Stimulated activated CD8-positive, alpha-beta memory T cell treated with anti-CD3 and anti-CD28 coated beads, Interleukin-4, amount 100 ng/mL, for 24 hours (primary cell): ENCODE data around the gene KDM4B.
"Not testable (repeated sequence)": the region's sequence is repeated elsewhere in the genome, so short reads cannot be mapped to it uniquely, and the experiment has no call there.

Source experiments
- DNase-seq: peaks from one replicate; pipeline ENCODE4 v3.0.0-alpha.2; 2020; ENCODE audit warnings: low read depth

KDM4B gene

DNA sequence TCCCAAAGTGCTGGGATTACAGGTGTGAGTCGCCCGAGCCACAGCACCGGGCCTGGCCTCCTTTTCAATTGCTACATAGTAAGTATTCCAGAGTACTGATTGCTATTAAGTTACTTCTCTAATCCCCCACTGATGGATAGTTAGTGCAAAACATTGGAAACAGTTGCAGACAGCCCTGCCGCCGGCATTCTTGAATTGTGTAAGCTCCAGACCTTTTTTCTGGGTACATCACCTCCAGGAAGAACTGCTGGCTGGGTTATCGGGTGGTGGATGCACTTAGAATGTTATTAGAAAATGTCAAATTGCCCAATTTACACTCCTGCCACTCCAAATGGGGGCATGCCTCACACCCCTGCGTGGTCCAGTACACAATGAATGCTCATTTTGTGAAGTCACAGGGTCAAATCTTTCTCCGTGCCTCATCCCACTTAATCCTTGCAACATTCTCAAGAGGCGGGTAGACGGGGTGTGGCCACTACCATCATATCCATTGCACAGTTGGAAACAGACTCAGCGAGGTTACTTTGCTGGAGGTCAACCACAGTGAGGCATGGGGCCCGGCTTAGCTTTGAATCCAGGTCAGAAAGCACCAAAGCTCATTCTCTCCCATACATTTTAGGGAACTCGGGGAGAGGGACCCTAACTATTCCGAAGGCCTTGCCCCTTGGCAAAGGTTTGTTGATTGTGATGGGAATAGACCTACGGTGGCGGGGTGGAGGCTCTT is 1.0 kb upstream of the KDM4B start:
- DNase-seq, result no peak

GRCh38 chr19:4969292-4969771 is 419 bp downstream of the KDM4B start:
- no peak for DNase-seq

DNA sequence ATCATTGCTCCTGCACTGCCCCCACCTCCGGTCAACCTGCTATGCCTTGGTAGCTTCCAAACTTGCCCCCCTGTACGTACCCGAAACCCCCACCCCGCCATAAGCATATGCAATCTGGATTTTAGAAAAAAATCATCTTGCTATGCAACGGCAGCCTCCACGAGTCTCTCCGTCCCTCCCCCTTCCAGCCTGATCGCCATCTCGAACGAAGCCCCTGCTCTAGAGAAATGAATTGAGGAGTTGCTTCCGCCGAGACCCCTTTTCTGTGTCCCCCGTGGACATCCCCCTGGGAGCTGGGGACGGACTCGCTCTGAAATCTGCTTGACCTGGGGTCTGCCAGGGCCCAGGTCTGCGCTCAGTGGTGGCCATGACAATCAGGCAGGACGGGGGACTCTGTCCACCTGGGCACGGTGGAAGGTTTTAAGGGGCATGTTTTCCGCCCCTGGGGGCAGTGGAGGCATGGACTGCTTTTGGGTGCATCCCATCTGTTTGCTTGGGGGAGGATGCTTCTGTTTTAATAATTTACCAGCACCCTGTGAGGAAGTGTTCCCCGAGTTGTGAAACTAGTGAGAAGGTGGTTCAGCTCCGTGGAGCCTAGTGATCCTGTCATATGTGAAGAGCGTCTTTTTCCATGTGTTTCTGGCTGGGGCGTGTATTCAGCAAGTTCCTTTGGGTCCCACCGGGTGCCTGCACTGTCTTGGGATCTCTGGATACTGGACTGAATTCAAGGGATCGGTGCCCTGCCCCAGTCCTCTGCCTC is 1.0 kb downstream of the KDM4B start:
- DNase-seq, result no peak

DNA sequence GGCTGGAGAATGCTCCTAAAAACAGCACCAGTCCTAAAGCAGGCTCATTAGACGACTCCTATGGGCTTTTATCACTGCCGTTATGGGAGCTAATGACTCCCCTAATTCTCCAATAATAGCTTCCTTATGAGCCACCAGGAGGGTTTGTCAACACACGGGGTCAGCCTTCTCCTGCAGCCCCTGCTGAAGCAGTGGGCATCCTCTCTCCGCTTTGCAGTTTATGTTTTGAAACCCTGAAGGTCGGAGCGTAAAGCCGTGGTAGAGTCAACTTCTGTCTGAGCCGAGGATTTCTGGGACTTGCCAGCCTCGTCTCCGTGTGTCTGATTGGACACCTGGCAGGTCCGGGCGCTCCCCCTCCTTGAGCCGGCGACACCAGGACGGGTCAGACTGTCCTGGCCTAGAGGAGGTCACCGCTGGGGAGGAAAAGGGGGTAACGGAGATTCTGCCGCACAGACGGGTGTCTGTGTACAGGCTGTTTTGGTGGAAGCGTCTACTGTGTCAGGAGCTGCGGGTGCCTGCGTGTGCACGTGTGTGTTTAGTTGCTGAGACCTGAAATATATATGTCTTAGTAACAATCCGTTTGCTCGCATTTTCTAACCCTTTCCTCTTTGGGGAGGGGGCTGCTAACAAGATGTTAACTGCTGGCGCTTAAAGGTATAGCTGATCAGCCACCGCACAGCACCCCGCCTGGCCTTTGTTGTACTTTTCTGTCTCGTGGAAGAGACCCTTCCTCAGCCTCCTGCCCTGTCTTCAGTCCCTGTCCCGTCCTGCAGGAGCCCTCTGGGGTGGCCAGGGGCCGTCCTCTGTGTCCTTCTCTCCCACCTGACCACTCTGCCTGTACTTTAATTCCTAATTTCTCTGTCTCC is 1.9 kb downstream of the KDM4B start:
- no peak for DNase-seq

DNA sequence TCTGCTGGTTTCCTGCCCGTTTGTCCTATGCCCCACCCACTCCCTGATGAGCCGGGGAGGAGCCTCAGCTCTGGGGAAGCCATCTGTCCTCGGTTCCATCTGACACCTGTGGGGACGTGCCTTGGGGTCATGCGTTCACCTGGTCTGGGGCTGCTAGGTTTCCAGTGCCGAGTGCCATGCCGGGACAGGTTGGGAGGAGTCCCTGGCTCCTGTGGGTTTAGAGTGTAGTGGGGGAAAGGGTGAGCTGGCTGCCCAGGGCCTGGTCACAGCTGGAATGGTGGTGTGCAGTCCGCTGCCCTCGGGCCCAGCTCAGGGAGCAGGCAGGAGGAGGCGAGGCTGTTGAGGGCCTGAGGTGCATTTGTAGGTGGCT is 2.5 kb downstream of the KDM4B start:
- DNase-seq, result no peak

DNA sequence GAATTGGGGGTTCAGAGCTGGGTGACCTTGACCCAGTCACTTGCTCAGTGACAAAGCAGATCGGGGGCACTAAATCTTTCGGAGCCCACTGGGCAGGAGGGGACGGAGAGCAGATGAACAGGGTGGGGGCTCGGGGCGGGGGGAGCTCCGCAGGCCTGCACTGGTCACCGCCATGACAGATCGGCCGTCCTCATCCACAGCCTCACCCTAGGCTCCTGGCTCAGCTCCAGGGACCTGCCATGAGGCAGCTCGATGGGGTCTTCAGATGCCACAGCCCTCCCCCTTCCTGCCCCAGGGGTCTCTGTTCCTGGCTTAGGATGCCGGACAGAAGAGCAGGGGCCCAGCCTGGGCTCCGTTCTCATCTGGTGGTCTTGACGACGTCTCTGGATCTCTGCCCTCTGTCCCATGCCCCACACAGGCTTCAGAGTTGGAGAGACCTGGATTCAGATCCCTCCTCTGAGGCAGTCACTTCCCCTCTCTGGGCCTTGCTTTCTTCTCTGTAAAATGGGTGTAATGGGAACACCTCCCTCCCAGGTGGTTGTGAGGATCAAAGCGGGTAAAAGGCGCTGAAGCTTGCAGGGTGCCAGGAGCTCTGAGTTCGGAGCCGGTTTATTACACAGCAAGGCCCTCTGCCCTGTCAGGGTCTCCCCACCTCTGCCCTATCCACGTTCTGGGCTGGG is 3.0 kb downstream of the KDM4B start:
- DNase-seq, result no peak

GRCh38 chr19:4972509-4973230 is 3.8 kb downstream of the KDM4B start:
- no peak for DNase-seq

DNA sequence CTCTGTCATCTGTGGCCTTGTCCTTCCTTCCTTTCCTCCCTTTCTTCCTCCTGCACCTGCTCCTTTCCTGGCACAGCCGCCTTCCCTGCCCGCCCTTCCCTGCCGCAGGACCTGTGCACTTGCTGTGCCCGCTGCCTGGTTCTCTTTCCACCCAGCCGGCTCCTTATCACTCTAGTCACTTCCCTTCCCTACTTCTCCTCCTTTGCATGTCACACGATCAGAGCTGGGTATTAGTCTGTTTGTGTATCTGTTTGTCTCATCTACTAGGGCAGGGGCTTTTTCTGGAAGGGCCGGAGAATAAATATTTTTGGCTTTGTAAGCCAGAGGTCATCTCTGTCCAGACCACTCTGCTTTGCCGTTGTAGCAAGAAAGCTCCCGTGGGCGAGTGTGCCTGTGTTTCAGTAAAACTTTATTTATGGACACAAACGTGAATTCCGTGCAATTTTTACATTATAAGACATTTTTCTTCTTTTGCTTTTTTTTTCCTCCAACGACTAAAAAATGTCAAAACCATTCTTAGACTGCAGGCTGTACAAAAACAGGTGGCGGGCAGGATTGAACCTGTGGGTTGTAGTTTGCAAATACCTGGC is 6.1 kb downstream of the KDM4B start:
- DNase-seq, result no peak

DNA sequence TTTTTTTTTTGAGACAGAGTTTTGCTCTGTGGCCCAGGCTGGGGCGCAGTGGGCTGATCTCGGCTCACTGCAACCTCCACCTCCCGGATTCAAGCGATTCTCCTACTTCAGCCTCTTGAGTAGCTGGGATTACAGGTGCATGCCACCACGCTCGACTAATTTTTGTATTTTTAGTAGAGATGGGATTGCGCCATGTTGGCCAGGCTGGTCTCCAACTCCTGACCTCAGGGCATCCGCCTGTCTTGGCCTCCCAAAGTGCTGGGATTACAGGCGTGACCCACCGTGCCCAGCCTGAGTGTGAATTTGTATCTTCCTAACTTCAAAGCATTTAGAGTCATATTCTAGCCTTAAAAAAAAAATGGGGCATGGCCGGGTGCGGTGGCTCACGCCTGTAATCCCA is 6.7 kb downstream of the KDM4B start:
- not testable (repeated sequence) for DNase-seq

DNA sequence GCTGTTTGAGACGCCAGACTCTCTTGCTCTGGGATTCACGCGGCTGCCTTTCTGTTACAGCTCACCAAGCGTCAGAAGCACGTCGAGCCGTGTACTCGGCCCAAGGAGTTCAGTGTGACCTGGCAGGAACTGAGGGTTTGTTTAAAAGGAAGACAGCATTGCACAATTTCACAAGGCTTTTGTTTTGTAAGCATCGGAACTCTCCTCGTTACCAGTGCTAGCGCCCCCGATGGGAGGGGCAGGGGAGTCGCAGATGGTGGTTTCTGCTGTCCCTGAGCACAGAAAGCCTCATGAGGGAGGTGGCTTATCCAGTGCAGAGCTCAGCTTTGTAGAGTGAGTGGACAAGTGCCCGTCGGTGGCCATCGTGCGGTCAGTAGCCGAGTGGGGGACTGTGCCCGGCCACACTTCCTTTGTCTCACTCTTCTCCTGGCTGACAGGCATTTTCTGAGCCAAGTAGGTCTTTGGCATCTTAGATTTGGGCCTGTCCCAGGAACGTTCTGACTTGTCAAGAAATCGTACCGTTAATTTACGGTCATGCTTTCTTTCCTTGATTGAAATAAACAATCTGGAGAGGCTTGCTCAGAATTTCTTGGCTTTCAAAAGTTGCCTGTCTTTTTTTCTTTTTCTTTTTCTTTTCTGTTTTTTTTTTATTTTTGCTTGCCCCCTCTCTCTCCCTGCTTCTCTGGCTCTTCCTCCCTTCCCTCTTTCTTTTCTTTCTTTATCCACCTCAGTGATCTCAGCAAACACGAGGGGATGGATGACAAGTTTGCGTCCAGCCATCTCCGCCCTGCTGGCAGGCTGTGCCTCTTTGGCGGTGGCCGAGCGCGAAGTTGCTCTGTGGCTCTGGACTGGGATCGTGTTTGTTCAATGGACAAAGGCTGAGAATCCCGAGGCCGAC is 7.7 kb downstream of the KDM4B start:
- DNase-seq, result no peak

DNA sequence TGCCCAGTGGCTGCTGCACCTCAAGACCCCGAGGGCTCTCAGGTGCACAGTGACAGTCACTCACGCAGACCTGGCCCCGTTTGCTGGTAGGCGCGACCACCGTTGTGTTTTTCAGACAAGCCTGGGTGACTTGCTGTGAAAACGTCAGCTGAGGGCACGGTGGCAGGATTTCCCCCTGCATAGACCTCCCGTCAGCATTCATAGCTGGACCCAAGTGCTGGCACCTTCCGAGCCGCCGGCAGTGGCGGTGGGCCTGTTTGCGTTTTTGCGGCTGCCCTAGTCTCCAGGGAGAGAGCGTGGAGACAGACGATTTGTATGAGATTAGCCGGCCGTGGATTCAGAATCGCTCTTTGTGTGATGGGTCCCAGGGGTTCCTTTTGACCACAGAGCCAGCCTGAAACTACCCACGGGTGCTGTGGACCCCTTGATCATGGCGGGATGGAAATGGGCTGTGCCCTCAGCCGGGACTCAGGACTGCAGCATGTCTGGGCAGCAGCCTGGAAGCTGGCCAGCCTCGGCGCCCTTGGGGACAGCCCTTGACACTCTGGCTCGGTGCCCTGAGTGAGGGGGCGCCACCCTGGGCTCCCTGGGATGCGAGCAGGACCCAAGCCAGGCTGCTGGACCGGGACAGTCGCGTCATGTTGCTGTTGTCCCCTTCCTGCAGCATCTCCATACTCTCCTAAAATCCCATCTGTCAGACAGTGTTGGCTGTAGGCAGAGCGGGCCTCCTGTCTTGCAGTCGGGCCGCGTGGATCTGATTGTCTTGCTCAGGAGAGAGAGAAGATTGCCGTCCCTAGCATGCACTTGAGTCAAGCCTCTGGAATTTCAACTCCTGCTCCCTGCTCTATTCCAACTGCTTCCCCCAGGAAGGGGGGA is 8.6 kb downstream of the KDM4B start:
- no peak for DNase-seq

- DNase-seq, result no peak
Observed at GRCh38 chr19:4979211-4979807, 10.4 kb downstream of the KDM4B start.

DNA sequence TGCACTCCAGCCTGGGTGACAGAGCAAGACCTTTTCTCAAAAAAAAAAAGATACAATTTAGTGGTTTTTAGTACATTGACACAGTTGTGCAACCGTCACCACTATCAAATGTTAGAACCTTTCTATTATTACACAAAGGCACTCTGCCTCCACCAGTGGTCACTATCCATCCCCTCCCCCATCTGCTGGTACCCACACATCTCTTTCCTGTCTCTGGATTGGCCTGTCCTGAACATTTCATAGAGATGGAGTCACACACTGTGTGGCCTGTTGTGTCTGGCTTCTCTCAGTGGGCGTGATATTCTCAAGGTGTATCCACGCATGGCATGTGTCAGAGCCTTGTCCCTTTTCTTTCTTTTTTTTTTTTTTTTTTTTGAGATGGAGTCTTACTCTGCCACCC is 11.2 kb downstream of the KDM4B start:
- no peak for DNase-seq

GRCh38 chr19:4980838-4981680 is 12.1 kb downstream of the KDM4B start:
- DNase-seq, result no peak

- no peak for DNase-seq
Observed at GRCh38 chr19:4981681-4981958, 12.7 kb downstream of the KDM4B start.

DNA sequence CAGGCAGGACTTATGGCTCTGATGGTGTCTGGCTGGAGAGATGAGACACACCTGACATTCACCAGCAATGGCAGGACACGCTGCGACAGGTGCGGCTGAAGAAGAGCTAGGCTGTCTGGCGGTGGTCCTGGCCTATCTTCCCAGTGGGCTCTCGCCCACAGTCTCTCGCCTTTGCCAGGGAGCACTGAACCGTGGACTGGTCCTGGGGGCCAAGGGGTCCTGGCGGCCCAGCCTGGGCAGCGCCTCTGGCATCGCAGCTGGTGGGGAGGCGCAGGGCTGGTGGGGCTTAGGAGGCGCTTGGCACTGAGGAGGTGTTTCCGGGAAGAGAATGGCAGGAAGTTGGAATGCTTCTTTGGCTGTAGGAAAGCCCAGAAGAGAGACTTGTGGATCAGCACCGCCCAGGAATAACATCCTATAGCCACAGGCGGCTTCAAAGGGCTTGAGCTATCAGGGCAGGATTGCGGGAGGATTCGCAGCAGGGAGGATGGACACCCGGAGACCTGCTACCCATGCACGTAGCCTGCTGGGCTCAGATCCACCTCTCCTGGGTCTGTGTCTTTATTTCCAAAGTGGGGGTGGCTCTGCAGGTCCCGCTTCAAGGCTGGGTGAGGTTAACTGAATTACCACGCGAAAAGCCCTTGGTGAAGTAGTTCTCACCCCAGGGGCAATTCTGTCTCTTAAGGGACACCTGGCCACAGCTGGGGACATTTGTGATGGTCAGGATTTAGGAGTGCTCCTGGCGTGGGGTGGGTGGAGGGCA is 14.6 kb downstream of the KDM4B start:
- no peak for DNase-seq

DNA sequence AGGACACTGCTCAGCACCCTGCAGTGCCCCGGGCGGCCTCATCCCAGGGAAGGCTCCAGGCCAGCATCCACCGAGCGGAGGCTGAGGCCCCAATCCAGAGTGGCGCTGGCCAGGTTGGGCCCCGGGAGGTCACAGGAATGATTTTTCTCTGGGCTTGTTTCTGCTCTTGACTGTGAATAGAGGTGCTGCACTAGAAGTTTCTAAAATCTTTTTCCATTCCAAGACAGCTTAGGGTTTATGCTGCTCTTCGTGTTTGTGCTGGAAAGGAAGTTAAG is 15.1 kb downstream of the KDM4B start:
- no peak for DNase-seq
